Endothelial cell of umbilical vein (primary cell): ENCODE measurements around the gene VIPR2. TPM values are rescaled to one million over a fixed set of nuclear protein-coding genes. Genes with fewer than 3 reads are reported as not detected.
"Not testable (repeated sequence)": the region's sequence is repeated elsewhere in the genome, so short reads cannot be mapped to it uniquely, and the experiment has no call there.

Source experiments
- BruUV-seq: library from RNA; stranded (reverse); fragments of 400-500 nt; replicated peaks from 2 replicates; lab custom pipeline; 2021; lab: Mats Ljungman, UMichigan
- CTCF ChIA-PET: fragments of 300-600, 350-600 bp; sonication (Branson Sonifier 250); formaldehyde crosslinking; loops from one replicate; lab custom pipeline; 2021; ENCODE audit warnings: antibody characterized with exemption, inconsistent platforms; lab: Charles Lee
- POLR2A ChIA-PET: fragments of 300-600, 350-600 bp; sonication (Branson Sonifier 250); formaldehyde crosslinking; loops from one replicate; lab custom pipeline; 2021; ENCODE audit warnings: antibody characterized with exemption, inconsistent platforms; lab: Charles Lee
- DNase-seq: peaks from one replicate; pipeline ENCODE4 v3.0.0-alpha.2; 2011; ENCODE audit warnings: low read depth, low spot score
- FAIRE-seq: peaks from 2 replicates; lab custom pipeline; 2011; peaks lifted over from hg19 to GRCh38; lab: Jason Lieb, UNC
- H2AFZ ChIP-seq: 2 replicates; pipeline ENCODE4 v1.6.0; 2012; ENCODE audit warnings: low read depth, low read length, control low read depth, inconsistent platforms
- H3K27ac ChIP-seq: 2 replicates; pipeline ENCODE4 v1.5.1; 2011; ENCODE audit warnings: low read depth, mild to moderate bottlenecking, control low read depth, low read length, moderate library complexity; ENCODE audit not compliant: insufficient read depth
- H3K27me3 ChIP-seq, 2 experiments: 2 replicates each; pipeline versions ENCODE4 v1.6.0 to v1.6.1; 2011; ENCODE audit warnings: low read length in 2 of 2, mixed read lengths in 1 of 2; ENCODE audit not compliant: control insufficient read depth in 2 of 2, insufficient read depth in 2 of 2
- H3K36me3 ChIP-seq, 2 experiments: 2 replicates in 1 of 2; 3 replicates in 1 of 2; pipeline ENCODE4 v1.5.1; 2011; ENCODE audit warnings: low read length in 2 of 2, mild to moderate bottlenecking in 1 of 2, moderate library complexity in 1 of 2; ENCODE audit not compliant: control insufficient read depth in 2 of 2, insufficient read depth in 2 of 2; ENCODE audit errors: extremely low read depth in 1 of 2
- H3K4me1 ChIP-seq: 3 replicates; pipeline ENCODE4 v1.5.1; 2011; ENCODE audit warnings: mild to moderate bottlenecking, low read length; ENCODE audit not compliant: control insufficient read depth, insufficient read depth; ENCODE audit errors: extremely low read depth
- H3K4me2 ChIP-seq: 2 replicates; pipeline ENCODE4 v1.6.1; 2011; ENCODE audit warnings: low read length, control low read depth, mixed read lengths; ENCODE audit not compliant: insufficient read depth
- H3K4me3 ChIP-seq, 3 experiments: fragments of 200-600 bp in 1 of 3; sonication (generic), shearing (Covaris generic) in 1 of 3; replicated peaks in 1 of 3; 2 replicates each; pipeline ENCODE4 v1.5.1; 2011 to 2016; ENCODE audit warnings: control low read depth in 3 of 3, low read length in 3 of 3, mild to moderate bottlenecking in 2 of 3, inconsistent platforms in 1 of 3, low read depth in 1 of 3, moderate library complexity in 1 of 3; ENCODE audit not compliant: insufficient read depth in 1 of 3
- H3K79me2 ChIP-seq: 2 replicates; pipeline ENCODE4 v1.6.0; 2012; ENCODE audit warnings: low read length, inconsistent platforms; ENCODE audit not compliant: control insufficient read depth, insufficient read depth
- H3K9ac ChIP-seq: replicated peaks from 2 replicates; pipeline ENCODE3; 2011; ENCODE audit warnings: low read length, control low read depth; ENCODE audit not compliant: insufficient read depth; ENCODE audit errors: extremely low read depth
- H3K9me1 ChIP-seq: replicated peaks from 3 replicates; pipeline ENCODE4 v1.6.0; 2011; ENCODE audit warnings: mild to moderate bottlenecking, low read length; ENCODE audit not compliant: control insufficient read depth, insufficient read depth; ENCODE audit errors: extremely low read depth
- H3K9me3 ChIP-seq: replicated peaks from 2 replicates; pipeline ENCODE4 v1.5.1; 2012; ENCODE audit warnings: low read length, inconsistent platforms; ENCODE audit not compliant: control insufficient read depth, insufficient read depth
- H4K20me1 ChIP-seq: replicated peaks from 2 replicates; pipeline ENCODE3; 2011; ENCODE audit warnings: mild to moderate bottlenecking, low read length; ENCODE audit not compliant: control insufficient read depth, insufficient read depth; ENCODE audit errors: extremely low read depth
- EZH2 ChIP-seq: IDR thresholded peaks from 2 replicates; pipeline ENCODE4 v1.6.1; 2012; ENCODE audit warnings: borderline replicate concordance, low read depth, mild to moderate bottlenecking, moderate library complexity, low read length, inconsistent platforms; ENCODE audit not compliant: severe bottlenecking
- FOS ChIP-seq: IDR thresholded peaks from 2 replicates; pipeline ENCODE4 v1.6.1; 2011; ENCODE audit warnings: mild to moderate bottlenecking, low read length, moderate library complexity, borderline replicate concordance; ENCODE audit not compliant: insufficient read depth
- GATA2 ChIP-seq: IDR thresholded peaks from 2 replicates; pipeline ENCODE4 v1.7.0; 2011; ENCODE audit warnings: low read depth, mild to moderate bottlenecking, moderate library complexity, mixed read lengths, low read length; ENCODE audit not compliant: insufficient read length, insufficient read depth
- JUN ChIP-seq: IDR thresholded peaks from 2 replicates; pipeline ENCODE4 v1.6.1; 2011; ENCODE audit warnings: borderline replicate concordance, low read depth; ENCODE audit not compliant: insufficient read length, insufficient read depth
- MYC ChIP-seq: IDR thresholded peaks from one replicate; pipeline ENCODE4 v1.6.1; 2011; ENCODE audit warnings: mild to moderate bottlenecking, low read depth, low read length
- POLR2A ChIP-seq: IDR thresholded peaks from 2 replicates; pipeline ENCODE4 v1.6.1; 2012; ENCODE audit warnings: low read depth, mild to moderate bottlenecking, control low read depth, low read length
- POLR2AphosphoS5 ChIP-seq: IDR thresholded peaks from 2 replicates; pipeline ENCODE4 v1.6.1; 2012; ENCODE audit warnings: low read depth, mild to moderate bottlenecking, control low read depth, low read length, moderate library complexity; ENCODE audit not compliant: insufficient read depth
- dilution Hi-C: fragments of 300-500 bp; cut with MboI; formaldehyde crosslinking; loops from one replicate; pipeline ENCODE4 v1.15.0; 2019; ENCODE audit warnings: low sequenced_read_pairs; ENCODE audit not compliant: extremely low pct_ligation_motif_present
- intact Hi-C: fragments of 100-400 bp; cut with micrococcal nuclease; formaldehyde crosslinking; loops from one replicate; pipeline ENCODE4 v1.10.0; 2022
- polyA plus RNA-seq, 4 experiments: library from polyadenylated mRNA; depleted of rRNA in 3 of 4; stranded (reverse) in 3 of 4; unstranded in 1 of 4; fragments of >200 nt; gene quantifications; 2 replicates each; pipeline versions ENCODE4 v1.2.1 to v1.2.3, GENCODE V29; 2011 to 2012; ENCODE audit warnings: missing spikeins in 1 of 4
- total RNA-seq: library from RNA; stranded (reverse); gene quantifications from 2 replicates; pipeline ENCODE4 v1.2.3, GENCODE V29; 2021
- TF ChIP-seq, protein P1 (sequence below), 2 donors: IDR thresholded peaks; 1 replicate in 1 of 2; 2 replicates in 1 of 2; pipeline ENCODE4 v1.5.1; 2011; ENCODE audit warnings: low read length in 2 of 2, mild to moderate bottlenecking in 2 of 2, moderate library complexity in 2 of 2, control low read depth in 1 of 2, inconsistent platforms in 1 of 2, low read depth in 1 of 2; ENCODE audit not compliant: insufficient read depth in 1 of 2; ENCODE audit errors: extremely low read depth in 1 of 2
- TF ChIP-seq, protein P2 (sequence below): IDR thresholded peaks from 2 replicates; pipeline ENCODE4 v1.6.1; 2011; ENCODE audit not compliant: insufficient read depth, insufficient read length

The VIPR2 gene
- total and polyA plus RNA-seq, 2 donors (not counting 3 experiments of a cell fraction or from before 2014, with no cell fraction given): not detected

DNA sequence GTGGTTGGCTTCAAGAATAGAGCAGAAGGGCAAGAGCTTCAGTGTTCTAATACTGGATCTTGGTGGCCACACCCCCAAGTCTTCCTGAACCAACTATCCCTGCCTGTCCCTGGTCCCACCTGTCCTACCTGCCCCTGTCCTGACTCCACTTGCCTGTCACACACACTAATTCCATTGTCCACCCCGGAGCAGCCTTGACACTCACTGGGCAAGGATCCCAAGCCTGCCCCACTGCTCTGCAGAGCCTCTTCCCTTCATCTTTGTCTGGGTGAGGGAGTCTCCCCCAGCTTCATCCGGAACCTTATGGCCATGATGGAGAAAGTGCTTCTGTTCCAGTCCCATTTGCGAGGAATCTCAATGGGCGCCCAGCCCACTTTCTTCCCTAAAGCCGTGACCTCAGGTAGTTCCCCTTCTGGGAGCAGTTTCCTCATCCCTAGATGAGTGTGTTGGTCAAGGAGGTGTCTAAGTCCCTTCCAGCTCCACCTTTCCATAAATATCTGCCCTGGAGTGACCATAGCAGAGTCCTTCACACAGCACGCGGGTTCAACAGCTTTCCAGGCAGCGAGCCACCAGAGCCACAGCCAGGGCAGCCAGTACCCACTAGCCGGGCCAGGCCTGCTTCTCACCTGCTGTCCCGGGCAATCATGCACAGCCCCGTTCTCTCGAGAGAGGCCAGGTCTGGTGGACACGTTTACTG, 61.5 kb downstream of the VIPR2 start:
- Histone ChIP-seq H3K79me2 (no peaks in the 10 kb centered on the region), H3K4me2 (no peak overlapping the region), H3K36me3 (no peaks in the 10 kb centered on the region), H4K20me1 (no peaks in the 10 kb centered on the region), H3K9me3 (no peaks in the 10 kb centered on the region), H2AFZ (no peak overlapping the region), H3K9ac (no peak overlapping the region), H3K9me1 (no peaks in the 10 kb centered on the region), H3K27ac (no peak overlapping the region), H3K4me1 (no peaks in the 10 kb centered on the region), H3K27me3 (no peaks in the 10 kb centered on the region), H3K4me3 (no peak overlapping the region)
- intact Hi-C loops: no loop called here
- TF ChIP-seq GATA2 (no peak), JUN (no peak), POLR2AphosphoS5 (no peak), EZH2 (no peak), POLR2A (no peak), FOS (no peak), MYC (no peak)
- TF ChIP-seq, protein P1, sequence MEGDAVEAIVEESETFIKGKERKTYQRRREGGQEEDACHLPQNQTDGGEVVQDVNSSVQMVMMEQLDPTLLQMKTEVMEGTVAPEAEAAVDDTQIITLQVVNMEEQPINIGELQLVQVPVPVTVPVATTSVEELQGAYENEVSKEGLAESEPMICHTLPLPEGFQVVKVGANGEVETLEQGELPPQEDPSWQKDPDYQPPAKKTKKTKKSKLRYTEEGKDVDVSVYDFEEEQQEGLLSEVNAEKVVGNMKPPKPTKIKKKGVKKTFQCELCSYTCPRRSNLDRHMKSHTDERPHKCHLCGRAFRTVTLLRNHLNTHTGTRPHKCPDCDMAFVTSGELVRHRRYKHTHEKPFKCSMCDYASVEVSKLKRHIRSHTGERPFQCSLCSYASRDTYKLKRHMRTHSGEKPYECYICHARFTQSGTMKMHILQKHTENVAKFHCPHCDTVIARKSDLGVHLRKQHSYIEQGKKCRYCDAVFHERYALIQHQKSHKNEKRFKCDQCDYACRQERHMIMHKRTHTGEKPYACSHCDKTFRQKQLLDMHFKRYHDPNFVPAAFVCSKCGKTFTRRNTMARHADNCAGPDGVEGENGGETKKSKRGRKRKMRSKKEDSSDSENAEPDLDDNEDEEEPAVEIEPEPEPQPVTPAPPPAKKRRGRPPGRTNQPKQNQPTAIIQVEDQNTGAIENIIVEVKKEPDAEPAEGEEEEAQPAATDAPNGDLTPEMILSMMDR (IDR thresholded peaks at IDR 0.05; ENCODE audit: extremely low read depth in 1 of 2, insufficient read depth in 1 of 2, low read depth in 1 of 2, low read length in 2 of 2): no peak
- TF ChIP-seq, protein P2, sequence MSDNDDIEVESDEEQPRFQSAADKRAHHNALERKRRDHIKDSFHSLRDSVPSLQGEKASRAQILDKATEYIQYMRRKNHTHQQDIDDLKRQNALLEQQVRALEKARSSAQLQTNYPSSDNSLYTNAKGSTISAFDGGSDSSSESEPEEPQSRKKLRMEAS: no peak
- FAIRE-seq (no peak), DNase-seq (no peak)
- no TSS peak for BruUV-seq
- dilution Hi-C loops: no loop called here
- ChIA-PET CTCF (no interaction called here), POLR2A (no interaction called here)

DNA sequence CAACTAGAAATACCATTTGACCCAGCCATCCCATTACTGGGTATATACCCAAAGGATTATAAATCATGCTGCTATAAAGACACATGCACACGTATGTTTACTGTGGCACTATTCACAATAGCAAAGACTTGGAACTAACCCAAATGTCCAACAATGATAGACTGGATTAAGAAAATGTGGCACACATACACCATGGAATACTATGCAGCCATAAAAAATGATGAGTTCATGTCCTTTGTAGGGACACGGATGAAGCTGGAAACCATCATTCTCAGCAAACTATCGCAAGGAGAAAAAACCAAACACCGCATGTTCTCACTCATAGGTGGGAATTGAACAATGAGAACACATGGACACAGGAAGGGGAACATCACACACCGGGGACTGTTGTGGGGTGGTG, 62.6 kb downstream of the VIPR2 start:
- H3K9me3 ChIP-seq, H3K9me1 ChIP-seq, POLR2A ChIA-PET, H3K27me3 ChIP-seq, DNase-seq, H3K9ac ChIP-seq, H3K27ac ChIP-seq, H3K36me3 ChIP-seq, H3K4me2 ChIP-seq, dilution Hi-C loops, H4K20me1 ChIP-seq, FAIRE-seq, intact Hi-C loops, H3K79me2 ChIP-seq, BruUV-seq, H3K4me3 ChIP-seq, H2AFZ ChIP-seq, CTCF ChIA-PET, H3K4me1 ChIP-seq: not testable (repeated sequence)
